ENCODE data around the gene KIF3C.

DNA sequence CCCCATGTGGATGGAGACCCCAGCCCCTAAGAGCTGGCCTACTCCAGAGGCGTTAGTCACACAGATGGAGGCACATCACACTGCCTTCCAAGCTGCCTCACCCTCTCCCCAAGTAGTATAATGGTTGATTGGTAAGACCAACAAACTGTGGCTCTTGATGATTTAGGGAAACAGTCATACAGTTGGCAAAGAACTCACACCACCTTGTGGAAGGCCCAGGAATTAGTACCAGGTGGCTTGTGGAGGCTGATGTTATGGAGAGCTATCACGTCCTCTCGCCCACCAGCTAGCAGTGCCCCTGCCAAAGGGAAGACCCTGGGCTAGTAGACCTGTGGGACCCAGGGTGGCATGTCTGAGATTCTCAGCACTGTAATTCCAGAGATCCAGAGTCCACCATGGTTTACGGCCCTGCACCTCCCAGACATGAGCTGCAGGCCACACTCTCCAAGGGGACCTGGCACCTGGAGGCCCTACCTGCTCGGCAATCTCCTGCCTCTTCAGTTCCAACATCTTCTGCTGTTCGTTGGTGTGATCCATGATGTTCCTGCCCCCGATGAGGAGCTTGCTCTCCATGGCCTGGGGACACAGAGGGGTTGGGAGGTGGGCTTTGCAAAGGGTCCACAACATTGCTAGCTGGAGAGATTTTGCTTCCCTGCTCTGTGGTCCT is 26.3 kb downstream of the KIF3C start:
- TF ChIP-seq, protein P1, sequence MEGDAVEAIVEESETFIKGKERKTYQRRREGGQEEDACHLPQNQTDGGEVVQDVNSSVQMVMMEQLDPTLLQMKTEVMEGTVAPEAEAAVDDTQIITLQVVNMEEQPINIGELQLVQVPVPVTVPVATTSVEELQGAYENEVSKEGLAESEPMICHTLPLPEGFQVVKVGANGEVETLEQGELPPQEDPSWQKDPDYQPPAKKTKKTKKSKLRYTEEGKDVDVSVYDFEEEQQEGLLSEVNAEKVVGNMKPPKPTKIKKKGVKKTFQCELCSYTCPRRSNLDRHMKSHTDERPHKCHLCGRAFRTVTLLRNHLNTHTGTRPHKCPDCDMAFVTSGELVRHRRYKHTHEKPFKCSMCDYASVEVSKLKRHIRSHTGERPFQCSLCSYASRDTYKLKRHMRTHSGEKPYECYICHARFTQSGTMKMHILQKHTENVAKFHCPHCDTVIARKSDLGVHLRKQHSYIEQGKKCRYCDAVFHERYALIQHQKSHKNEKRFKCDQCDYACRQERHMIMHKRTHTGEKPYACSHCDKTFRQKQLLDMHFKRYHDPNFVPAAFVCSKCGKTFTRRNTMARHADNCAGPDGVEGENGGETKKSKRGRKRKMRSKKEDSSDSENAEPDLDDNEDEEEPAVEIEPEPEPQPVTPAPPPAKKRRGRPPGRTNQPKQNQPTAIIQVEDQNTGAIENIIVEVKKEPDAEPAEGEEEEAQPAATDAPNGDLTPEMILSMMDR (IDR thresholded peaks at IDR 0.05) = no peak
- TF ChIP-seq, protein P2, sequence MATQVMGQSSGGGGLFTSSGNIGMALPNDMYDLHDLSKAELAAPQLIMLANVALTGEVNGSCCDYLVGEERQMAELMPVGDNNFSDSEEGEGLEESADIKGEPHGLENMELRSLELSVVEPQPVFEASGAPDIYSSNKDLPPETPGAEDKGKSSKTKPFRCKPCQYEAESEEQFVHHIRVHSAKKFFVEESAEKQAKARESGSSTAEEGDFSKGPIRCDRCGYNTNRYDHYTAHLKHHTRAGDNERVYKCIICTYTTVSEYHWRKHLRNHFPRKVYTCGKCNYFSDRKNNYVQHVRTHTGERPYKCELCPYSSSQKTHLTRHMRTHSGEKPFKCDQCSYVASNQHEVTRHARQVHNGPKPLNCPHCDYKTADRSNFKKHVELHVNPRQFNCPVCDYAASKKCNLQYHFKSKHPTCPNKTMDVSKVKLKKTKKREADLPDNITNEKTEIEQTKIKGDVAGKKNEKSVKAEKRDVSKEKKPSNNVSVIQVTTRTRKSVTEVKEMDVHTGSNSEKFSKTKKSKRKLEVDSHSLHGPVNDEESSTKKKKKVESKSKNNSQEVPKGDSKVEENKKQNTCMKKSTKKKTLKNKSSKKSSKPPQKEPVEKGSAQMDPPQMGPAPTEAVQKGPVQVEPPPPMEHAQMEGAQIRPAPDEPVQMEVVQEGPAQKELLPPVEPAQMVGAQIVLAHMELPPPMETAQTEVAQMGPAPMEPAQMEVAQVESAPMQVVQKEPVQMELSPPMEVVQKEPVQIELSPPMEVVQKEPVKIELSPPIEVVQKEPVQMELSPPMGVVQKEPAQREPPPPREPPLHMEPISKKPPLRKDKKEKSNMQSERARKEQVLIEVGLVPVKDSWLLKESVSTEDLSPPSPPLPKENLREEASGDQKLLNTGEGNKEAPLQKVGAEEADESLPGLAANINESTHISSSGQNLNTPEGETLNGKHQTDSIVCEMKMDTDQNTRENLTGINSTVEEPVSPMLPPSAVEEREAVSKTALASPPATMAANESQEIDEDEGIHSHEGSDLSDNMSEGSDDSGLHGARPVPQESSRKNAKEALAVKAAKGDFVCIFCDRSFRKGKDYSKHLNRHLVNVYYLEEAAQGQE (IDR thresholded peaks at IDR 0.05; ENCODE audit: insufficient read depth in 1 of 2, low read depth in 2 of 2, low read length in 1 of 2) = no peak
- no peak for TF ChIP-seq SIN3A (IDR thresholded peaks at IDR 0.05; ENCODE audit: borderline replicate concordance, insufficient read depth, low read depth, low read length)
- TF ChIP-seq POLR2AphosphoS5 (IDR thresholded peaks at IDR 0.05; ENCODE audit: low read depth, low read length) = no peak

Data from Panc1 (cell line).